Left ventricle myocardium inferior (tissue), 1 donor: Measurements from ENCODE around the gene VPS13D. TPM values are rescaled to one million over a fixed set of nuclear protein-coding genes. Genes with fewer than 3 reads are reported as not detected.

Experiments used
- DNase-seq: peaks from one replicate; pipeline ENCODE4 v3.0.0-alpha.2; 2020
- H3K27ac ChIP-seq: fragments of 200-600 bp; replicated peaks from 2 replicates; pipeline ENCODE4 v1.8.0; 2021
- H3K27me3 ChIP-seq: fragments of 200-600 bp; 2 replicates; pipeline ENCODE4 v1.8.0; 2021; ENCODE audit warnings: low read depth
- H3K36me3 ChIP-seq: fragments of 200-600 bp; 2 replicates; pipeline ENCODE4 v1.8.0; 2021
- H3K4me1 ChIP-seq: fragments of 200-600 bp; 2 replicates; pipeline ENCODE4 v1.8.0; 2021
- H3K4me3 ChIP-seq: fragments of 200-600 bp; 2 replicates; pipeline ENCODE4 v1.8.0; 2021; ENCODE audit warnings: mild to moderate bottlenecking, moderate library complexity
- H3K9me3 ChIP-seq: fragments of 200-600 bp; replicated peaks from 2 replicates; pipeline ENCODE4 v1.8.0; 2021
- intact Hi-C: fragments of 100-400 bp; cut with micrococcal nuclease; formaldehyde crosslinking; loops from one replicate; pipeline ENCODE4 v1.11.0; 2022
- total RNA-seq: library from RNA; stranded (reverse); fragmentation: NEBNext Ultra II Directional; extraction: Animal tissue kit (Norgen Biotek cat#: 25700); gene quantifications from one replicate; pipeline ENCODE4 v1.2.1, GENCODE V29; 2021
- TF ChIP-seq, protein P1 (sequence below): fragments of 200-600 bp; IDR thresholded peaks from 2 replicates; pipeline ENCODE4 v1.8.0; 2021; ENCODE audit warnings: antibody characterized with exemption, mild to moderate bottlenecking, borderline replicate concordance
- donor health status: DM: no; HTN: yes; CAD: no; lungs with severe emphysema.

VPS13D gene
- total RNA-seq, 1 donor from 2014 or later: 71.6 TPM

DNA sequence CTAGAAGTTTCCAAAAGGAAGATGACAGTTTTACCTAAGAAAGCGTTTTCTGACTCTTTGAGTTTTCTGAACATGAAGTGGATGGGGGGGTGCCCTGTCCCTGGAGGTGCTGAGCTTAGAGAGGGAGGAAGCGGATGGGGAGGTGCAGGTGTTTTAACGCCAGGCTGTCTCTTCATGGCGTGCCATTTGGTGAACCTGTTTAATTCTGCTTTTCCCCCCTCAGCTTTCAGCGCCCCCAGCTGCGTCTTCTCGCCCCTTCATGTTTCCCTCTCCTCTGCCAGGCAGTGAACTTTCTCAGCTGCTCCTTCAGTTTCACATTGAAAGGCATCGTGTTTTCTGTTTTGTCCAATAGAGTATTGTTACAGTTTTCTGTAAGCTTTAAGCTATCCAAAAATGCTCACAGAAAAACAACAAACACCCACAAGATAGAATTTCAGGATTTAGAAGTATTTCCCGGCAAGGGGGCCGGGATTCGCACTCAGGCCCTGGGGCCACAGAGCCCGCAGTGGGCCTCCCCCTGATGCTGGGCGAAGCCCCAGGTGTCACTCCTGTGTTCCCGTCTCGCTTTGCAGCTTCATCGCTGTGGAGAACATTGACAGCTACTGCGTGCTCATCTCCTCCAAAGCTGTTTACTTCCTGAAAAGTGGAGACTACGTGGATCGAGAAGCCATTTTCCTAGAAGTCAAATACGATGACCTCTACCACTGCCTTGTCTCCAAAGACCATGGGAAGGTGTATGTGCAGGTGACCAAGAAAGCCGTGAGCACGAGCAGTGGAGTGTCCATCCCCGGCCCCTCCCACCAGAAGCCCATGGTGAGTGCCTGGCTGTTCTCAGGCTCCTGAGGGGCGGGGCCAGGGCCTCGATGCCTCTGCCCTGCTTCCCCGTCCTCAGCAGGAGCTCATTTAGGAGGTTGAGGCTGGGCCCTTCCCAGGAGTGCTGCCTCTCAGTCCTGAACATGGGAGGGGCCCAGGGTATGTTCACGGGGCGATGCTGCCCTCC, 276.8 kb downstream of the VPS13D start:
- intact Hi-C loops: no loop called here
- DNase-seq: no peak
- Histone ChIP-seq H3K4me3 (no peak overlapping the region), H3K27ac (peak overlapping the region; percentile 37), H3K4me1 (peaks cover 55% of the 10 kb centered on the region), H3K27me3 (no peaks in the 10 kb centered on the region), H3K9me3 (no peaks in the 10 kb centered on the region), H3K36me3 (peaks cover 56% of the 10 kb centered on the region)
- TF ChIP-seq, protein P1, sequence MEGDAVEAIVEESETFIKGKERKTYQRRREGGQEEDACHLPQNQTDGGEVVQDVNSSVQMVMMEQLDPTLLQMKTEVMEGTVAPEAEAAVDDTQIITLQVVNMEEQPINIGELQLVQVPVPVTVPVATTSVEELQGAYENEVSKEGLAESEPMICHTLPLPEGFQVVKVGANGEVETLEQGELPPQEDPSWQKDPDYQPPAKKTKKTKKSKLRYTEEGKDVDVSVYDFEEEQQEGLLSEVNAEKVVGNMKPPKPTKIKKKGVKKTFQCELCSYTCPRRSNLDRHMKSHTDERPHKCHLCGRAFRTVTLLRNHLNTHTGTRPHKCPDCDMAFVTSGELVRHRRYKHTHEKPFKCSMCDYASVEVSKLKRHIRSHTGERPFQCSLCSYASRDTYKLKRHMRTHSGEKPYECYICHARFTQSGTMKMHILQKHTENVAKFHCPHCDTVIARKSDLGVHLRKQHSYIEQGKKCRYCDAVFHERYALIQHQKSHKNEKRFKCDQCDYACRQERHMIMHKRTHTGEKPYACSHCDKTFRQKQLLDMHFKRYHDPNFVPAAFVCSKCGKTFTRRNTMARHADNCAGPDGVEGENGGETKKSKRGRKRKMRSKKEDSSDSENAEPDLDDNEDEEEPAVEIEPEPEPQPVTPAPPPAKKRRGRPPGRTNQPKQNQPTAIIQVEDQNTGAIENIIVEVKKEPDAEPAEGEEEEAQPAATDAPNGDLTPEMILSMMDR: no peak

DNA sequence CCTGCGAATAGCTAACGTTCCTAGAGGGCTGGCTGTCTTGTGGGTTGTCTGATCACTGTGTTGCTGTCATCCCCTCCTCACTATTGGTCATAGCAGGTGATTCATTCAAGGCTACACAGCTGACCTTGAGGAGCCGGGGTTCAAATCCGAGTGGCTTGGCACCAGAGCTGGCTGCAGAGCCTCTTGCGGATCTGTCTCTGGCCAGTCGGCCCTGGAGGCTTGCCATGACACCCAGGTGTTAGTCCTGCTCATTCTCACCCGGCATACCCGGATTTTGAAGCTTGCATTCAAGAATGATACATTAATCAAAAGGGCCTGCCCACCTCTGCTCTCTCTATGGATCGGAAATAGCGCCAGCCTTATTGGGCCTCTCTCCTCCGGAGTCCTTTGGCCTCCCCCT, 277.8 kb downstream of the VPS13D start:
- DNase-seq: no peak
- peaks cover 52% of the 10 kb centered on the region for H3K36me3 ChIP-seq
- peaks cover 60% of the 10 kb centered on the region for H3K4me1 ChIP-seq
- TF ChIP-seq, protein P1: no peak
- no peak overlapping the region for H3K4me3 ChIP-seq
- H3K27me3 ChIP-seq: no peaks in the 10 kb centered on the region
- intact Hi-C loops: no loop called here
- peak overlapping the region; percentile 38 for H3K27ac ChIP-seq
- H3K9me3 ChIP-seq: no peaks in the 10 kb centered on the region

DNA sequence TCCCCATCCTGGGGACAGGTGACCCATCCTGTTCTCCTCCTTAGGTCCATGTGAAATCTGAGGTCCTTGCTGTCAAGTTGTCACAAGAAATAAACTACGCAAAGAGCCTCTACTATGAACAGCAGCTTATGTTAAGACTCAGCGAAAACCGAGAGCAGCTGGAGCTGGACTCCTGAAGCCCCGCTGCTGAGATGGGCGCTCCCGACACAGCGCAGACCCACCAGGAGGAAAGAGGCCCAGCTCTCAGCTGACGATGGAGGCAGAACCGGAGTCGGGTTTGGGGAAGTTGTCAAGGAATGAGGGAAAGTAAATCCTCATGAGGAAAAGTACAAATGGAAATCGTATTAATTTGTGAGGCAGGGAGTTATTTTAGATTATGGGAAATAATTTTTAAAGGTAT, 279.0 kb downstream of the VPS13D start:
- Histone ChIP-seq H3K4me1 (peaks cover 72% of the 10 kb centered on the region), H3K9me3 (no peaks in the 10 kb centered on the region), H3K27ac (no peak overlapping the region), H3K27me3 (no peaks in the 10 kb centered on the region), H3K36me3 (peaks cover 52% of the 10 kb centered on the region), H3K4me3 (no peak overlapping the region)
- TF ChIP-seq, protein P1: no peak
- DNase-seq: no peak
- intact Hi-C loops: no loop called here

- H3K4me3 ChIP-seq: peak overlapping the region; percentile 32
- intact Hi-C loops: no loop called here
- peaks cover 63% of the 10 kb centered on the region for H3K4me1 ChIP-seq
- no peaks in the 10 kb centered on the region for H3K27me3 ChIP-seq
- peaks cover 43% of the 10 kb centered on the region for H3K36me3 ChIP-seq
- no peaks in the 10 kb centered on the region for H3K9me3 ChIP-seq
- TF ChIP-seq, protein P1: no peak
- peak overlapping the region; percentile 71 for H3K27ac ChIP-seq
- no peak for DNase-seq
These were observed 281.3 kb downstream of the VPS13D start for GRCh38 chr1:12511128-12511484.

- no peaks in the 10 kb centered on the region for H3K9me3 ChIP-seq
- H3K27me3 ChIP-seq: no peaks in the 10 kb centered on the region
- peak overlapping the region; percentile 71 for H3K27ac ChIP-seq
- no peak for DNase-seq
- TF ChIP-seq, protein P1: no peak
- H3K4me1 ChIP-seq: peaks cover 58% of the 10 kb centered on the region
- peak overlapping the region; percentile 32 for H3K4me3 ChIP-seq
- H3K36me3 ChIP-seq: peaks cover 36% of the 10 kb centered on the region
- intact Hi-C loops: no loop called here
These were observed 282.0 kb downstream of the VPS13D start for GRCh38 chr1:12511516-12512468.
